ENCODE data around the gene IFIT1B.
"Not testable (repeated sequence)": the region's sequence is repeated elsewhere in the genome, so short reads cannot be mapped to it uniquely, and the experiment has no call there.

Gene IFIT1B

DNA sequence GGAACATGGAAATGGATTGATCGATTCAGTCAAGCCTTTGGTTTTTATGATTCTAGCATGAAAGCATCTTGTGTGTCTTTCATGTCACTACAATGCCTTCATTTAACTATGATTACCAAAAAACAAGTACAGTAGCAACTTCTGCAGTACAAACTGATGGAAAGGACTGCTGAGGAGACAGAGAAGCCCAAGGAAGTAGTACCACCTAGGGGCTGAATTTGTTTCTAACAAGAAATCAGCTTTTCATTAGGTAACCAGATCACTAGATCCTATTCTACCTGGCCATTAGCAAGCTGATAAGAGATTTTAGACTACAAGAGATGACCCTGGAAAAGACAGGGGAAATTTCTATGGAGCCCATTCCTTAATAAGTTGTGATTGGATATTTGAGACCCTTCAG lies 11.4 kb downstream of the IFIT1B start:
- Histone ChIP-seq H3K4me3 (ENCODE audit: low read depth, low read length) (no peak overlapping the region), H3K27ac (ENCODE audit: extremely low read depth, low read depth, low read length) (no peak overlapping the region), H3K36me3 (ENCODE audit: control insufficient read depth in 2 of 2, insufficient read depth in 1 of 2, low read length in 2 of 2) (no peaks in the 10 kb centered on the region), H3K4me1 (ENCODE audit: control insufficient read depth, insufficient read depth, low read length) (0 out of 2 replicates have a peak, but pooled peaks cover 4% of the 10 kb centered on the region), H3K9me3 (ENCODE audit: control insufficient read depth, insufficient read depth, low read depth, low read length) (no peaks in the 10 kb centered on the region)
- ChIA-PET POLR2A (no interaction called here), CTCF (interaction anchor here (0.6 to 2.3 kb wide), 10 partner anchors 20 to 1469 kb away, joined by 3 to 8 read pairs (median 4); partner anchors contain the start of genes HTR7 and LIPA)
- TF ChIP-seq ZNF626 (tag by site-specific recombination; IDR thresholded peaks at IDR 0.05) (no peak), ZNF654 (tag by site-specific recombination; IDR thresholded peaks at IDR 0.05; ENCODE audit: low read depth) (peak; percentile 58), RBAK (tag by site-specific recombination; IDR thresholded peaks at IDR 0.05) (no peak), ZNF433 (tag by site-specific recombination; IDR thresholded peaks at IDR 0.05; ENCODE audit: low read depth) (no peak)
- TF ChIP-seq, protein P1, sequence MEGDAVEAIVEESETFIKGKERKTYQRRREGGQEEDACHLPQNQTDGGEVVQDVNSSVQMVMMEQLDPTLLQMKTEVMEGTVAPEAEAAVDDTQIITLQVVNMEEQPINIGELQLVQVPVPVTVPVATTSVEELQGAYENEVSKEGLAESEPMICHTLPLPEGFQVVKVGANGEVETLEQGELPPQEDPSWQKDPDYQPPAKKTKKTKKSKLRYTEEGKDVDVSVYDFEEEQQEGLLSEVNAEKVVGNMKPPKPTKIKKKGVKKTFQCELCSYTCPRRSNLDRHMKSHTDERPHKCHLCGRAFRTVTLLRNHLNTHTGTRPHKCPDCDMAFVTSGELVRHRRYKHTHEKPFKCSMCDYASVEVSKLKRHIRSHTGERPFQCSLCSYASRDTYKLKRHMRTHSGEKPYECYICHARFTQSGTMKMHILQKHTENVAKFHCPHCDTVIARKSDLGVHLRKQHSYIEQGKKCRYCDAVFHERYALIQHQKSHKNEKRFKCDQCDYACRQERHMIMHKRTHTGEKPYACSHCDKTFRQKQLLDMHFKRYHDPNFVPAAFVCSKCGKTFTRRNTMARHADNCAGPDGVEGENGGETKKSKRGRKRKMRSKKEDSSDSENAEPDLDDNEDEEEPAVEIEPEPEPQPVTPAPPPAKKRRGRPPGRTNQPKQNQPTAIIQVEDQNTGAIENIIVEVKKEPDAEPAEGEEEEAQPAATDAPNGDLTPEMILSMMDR (tag by site-specific recombination; IDR thresholded peaks at IDR 0.05), result 0 out of 2 replicates have a peak, but pooled peaks have one; percentile 28

DNA sequence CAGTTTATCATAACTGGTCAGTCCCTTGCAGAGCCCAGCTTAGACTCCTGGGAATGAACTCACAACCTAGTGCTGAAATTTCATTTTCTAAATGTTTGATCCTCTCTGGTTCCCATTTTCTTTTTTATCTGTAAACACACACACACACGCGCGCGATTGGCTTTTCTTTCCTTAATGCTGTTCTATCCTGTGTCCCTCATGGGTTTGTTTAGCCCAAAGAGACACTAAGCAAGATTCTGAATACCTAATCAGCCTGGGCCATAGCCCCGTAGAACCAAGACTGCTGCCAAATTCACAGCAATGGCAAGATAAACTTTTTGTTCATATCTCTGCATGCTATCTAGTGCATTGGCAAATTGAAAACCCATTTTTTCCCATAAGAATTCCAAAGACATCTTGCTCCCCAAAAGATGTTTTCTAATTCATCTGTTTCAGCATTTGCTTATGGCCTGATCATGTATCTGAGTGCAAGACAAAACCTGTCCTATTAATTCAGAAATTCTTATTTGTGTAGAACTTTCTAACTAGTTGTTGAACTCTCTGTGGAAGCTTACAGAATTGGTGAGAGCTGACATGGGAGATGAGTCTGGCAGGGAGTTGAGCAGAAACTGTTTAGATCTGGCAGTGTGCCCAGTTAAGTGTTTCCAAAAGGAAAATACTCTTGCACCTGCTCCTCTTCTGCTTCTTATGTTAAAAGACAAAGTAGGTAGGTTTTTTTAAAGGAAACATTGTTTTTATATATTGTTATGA lies 12.8 kb downstream of the IFIT1B start:
- ChIA-PET POLR2A (no interaction called here), CTCF (interaction anchor here (0.7 kb wide), 3 partner anchors 9 to 412 kb away, joined by 3 read pairs; no protein-coding TSS in a partner anchor)
- Histone ChIP-seq H3K4me1 (ENCODE audit: control insufficient read depth, insufficient read depth, low read length) (0 out of 2 replicates have a peak, but pooled peaks cover 4% of the 10 kb centered on the region), H3K36me3 (ENCODE audit: control insufficient read depth in 2 of 2, insufficient read depth in 1 of 2, low read length in 2 of 2) (no peaks in the 10 kb centered on the region), H3K4me3 (ENCODE audit: low read depth, low read length) (no peak overlapping the region), H3K9me3 (ENCODE audit: control insufficient read depth, insufficient read depth, low read depth, low read length) (no peaks in the 10 kb centered on the region), H3K27ac (ENCODE audit: extremely low read depth, low read depth, low read length) (no peak overlapping the region)
- no peak for TF ChIP-seq ZNF707 (tag by site-specific recombination; IDR thresholded peaks at IDR 0.05)
- no peak for TF ChIP-seq ZIC2 (tag by site-specific recombination; IDR thresholded peaks at IDR 0.05)
- TF ChIP-seq, protein P2, sequence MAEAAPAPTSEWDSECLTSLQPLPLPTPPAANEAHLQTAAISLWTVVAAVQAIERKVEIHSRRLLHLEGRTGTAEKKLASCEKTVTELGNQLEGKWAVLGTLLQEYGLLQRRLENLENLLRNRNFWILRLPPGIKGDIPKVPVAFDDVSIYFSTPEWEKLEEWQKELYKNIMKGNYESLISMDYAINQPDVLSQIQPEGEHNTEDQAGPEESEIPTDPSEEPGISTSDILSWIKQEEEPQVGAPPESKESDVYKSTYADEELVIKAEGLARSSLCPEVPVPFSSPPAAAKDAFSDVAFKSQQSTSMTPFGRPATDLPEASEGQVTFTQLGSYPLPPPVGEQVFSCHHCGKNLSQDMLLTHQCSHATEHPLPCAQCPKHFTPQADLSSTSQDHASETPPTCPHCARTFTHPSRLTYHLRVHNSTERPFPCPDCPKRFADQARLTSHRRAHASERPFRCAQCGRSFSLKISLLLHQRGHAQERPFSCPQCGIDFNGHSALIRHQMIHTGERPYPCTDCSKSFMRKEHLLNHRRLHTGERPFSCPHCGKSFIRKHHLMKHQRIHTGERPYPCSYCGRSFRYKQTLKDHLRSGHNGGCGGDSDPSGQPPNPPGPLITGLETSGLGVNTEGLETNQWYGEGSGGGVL (tag by site-specific recombination; IDR thresholded peaks at IDR 0.05), result no peak
- no peak for TF ChIP-seq ZNF561 (tag by site-specific recombination; IDR thresholded peaks at IDR 0.05; ENCODE audit: borderline replicate concordance)
- no peak for TF ChIP-seq ZNF777 (tag by site-specific recombination; IDR thresholded peaks at IDR 0.05; ENCODE audit: borderline replicate concordance)
- TF ChIP-seq ZNF544 (tag by site-specific recombination; IDR thresholded peaks at IDR 0.05), result no peak
- no peak for TF ChIP-seq ZNF624 (tag by site-specific recombination; IDR thresholded peaks at IDR 0.05)
- TF ChIP-seq ZNF776 (tag by site-specific recombination; IDR thresholded peaks at IDR 0.05; ENCODE audit: borderline replicate concordance), result no peak
- TF ChIP-seq, protein P3, sequence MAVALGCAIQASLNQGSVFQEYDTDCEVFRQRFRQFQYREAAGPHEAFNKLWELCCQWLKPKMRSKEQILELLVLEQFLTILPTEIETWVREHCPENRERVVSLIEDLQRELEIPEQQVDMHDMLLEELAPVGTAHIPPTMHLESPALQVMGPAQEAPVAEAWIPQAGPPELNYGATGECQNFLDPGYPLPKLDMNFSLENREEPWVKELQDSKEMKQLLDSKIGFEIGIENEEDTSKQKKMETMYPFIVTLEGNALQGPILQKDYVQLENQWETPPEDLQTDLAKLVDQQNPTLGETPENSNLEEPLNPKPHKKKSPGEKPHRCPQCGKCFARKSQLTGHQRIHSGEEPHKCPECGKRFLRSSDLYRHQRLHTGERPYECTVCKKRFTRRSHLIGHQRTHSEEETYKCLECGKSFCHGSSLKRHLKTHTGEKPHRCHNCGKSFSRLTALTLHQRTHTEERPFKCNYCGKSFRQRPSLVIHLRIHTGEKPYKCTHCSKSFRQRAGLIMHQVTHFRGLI (tag by site-specific recombination; IDR thresholded peaks at IDR 0.05), result no peak

DNA sequence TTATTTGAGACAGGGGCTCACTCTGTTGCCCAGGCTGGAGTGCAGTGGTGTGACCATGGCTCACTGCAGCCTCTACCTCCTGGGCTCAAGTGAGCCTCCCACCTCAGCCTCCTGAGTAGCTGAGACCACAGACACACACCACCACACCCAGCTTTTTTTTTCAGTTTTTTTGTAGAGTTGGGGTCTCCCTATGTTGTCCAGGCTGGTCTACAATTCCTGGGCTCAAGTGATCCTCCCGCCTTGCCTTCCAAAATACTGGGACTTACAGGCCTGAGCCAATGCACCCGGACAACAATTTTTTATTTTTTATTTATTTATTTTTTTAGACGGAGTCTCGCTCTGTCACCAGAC lies 13.3 kb downstream of the IFIT1B start:
- H3K27ac ChIP-seq (ENCODE audit: extremely low read depth, low read depth, low read length); H3K36me3 ChIP-seq (ENCODE audit: control insufficient read depth in 2 of 2, insufficient read depth in 1 of 2, low read length in 2 of 2); POLR2A ChIA-PET; H3K4me3 ChIP-seq (ENCODE audit: low read depth, low read length); H3K9me3 ChIP-seq (ENCODE audit: control insufficient read depth, insufficient read depth, low read depth, low read length); H3K4me1 ChIP-seq (ENCODE audit: control insufficient read depth, insufficient read depth, low read length): not testable (repeated sequence)
- TF ChIP-seq ZNF121 (tag by site-specific recombination; IDR thresholded peaks at IDR 0.05), result 0 out of 2 replicates have a peak, but pooled peaks have one; percentile 53
- CTCF ChIA-PET, result interaction anchor here (0.7 kb wide), 3 partner anchors 8 to 412 kb away, joined by 3 read pairs; no protein-coding TSS in a partner anchor
